ENCODE data around the gene BLOC1S1. TPM values are rescaled to one million over a fixed set of nuclear protein-coding genes. Genes with fewer than 3 reads are reported as not detected.

BLOC1S1 gene
- total and polyA plus RNA-seq, 12 donors = 180 to 1,005 (median 227) TPM

DNA sequence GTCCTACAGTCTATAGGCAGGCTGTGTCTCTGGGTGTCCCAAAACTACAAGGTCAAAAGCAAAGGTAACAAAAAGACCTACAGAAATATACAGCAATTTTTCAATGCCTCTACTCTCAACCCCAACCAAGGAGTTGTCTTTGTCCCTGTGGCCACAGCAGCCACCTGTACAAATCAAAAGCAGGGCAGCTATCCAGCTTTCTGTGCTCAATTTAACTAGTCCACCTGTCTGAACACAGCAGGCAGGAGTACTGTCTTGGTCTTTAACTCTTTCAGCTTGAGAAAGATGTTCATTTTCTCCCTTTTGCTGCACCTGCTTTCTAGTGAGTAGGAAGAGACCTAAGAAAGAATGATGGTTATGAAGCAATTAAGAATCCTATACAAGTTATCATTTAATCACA lies 46.8 kb downstream of the BLOC1S1 start:
- intact Hi-C loops (cut with DNase I) = no loop called here
- TF ChIP-seq, protein P1, sequence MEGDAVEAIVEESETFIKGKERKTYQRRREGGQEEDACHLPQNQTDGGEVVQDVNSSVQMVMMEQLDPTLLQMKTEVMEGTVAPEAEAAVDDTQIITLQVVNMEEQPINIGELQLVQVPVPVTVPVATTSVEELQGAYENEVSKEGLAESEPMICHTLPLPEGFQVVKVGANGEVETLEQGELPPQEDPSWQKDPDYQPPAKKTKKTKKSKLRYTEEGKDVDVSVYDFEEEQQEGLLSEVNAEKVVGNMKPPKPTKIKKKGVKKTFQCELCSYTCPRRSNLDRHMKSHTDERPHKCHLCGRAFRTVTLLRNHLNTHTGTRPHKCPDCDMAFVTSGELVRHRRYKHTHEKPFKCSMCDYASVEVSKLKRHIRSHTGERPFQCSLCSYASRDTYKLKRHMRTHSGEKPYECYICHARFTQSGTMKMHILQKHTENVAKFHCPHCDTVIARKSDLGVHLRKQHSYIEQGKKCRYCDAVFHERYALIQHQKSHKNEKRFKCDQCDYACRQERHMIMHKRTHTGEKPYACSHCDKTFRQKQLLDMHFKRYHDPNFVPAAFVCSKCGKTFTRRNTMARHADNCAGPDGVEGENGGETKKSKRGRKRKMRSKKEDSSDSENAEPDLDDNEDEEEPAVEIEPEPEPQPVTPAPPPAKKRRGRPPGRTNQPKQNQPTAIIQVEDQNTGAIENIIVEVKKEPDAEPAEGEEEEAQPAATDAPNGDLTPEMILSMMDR (IDR thresholded peaks at IDR 0.05) = no peak
- no peak for TF ChIP-seq POLR2A (IDR thresholded peaks at IDR 0.05)
- H3K9me3 ChIP-seq (replicated peaks in 1 of 3) = no peaks in the 10 kb centered on the region
- H3K27me3 ChIP-seq = no peaks in the 10 kb centered on the region
- H3K27ac ChIP-seq = no peak overlapping the region
- H3K36me3 ChIP-seq (replicated peaks in 1 of 2) = peaks cover 0 to 45% of the 10 kb centered on the region in 2 donors
- H3K4me3 ChIP-seq = no peak overlapping the region
- DNase-seq = no peak
- no peaks in the 10 kb centered on the region for H3K4me1 ChIP-seq (replicated peaks in 1 of 2)

DNA sequence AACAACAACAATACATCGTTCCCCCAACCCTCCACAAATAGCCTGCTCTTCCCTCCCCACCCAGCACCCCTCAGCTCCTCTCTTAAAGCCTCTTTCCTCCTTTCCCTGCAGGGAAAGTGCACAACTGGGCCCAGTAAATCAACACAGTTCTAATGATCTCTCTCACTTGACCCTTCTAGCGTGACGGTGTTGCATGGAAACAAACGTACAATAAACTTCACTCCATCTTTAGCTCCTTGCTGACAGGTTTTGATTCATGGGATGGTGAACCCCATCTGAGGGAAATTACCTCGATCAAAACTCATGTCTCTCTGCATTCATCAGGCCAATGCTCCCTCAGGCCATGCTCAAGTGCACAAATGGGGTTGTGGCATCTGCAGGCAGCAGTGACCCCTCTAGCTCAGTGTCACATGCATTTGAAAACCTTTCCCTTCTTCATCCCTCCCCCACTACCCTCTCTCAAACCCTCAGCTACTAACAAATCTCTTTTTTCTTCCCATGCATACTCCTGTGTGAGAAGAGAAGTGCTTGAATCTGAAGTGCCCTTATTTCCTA lies 50.0 kb downstream of the BLOC1S1 start:
- H3K9me3 ChIP-seq (replicated peaks in 1 of 3) = no peaks in the 10 kb centered on the region
- WGBS, 4 donors = 69 to 86% (median 71%) methylated on average over 5 of the region's 5 CpGs
- DNase-seq = no peak

DNA sequence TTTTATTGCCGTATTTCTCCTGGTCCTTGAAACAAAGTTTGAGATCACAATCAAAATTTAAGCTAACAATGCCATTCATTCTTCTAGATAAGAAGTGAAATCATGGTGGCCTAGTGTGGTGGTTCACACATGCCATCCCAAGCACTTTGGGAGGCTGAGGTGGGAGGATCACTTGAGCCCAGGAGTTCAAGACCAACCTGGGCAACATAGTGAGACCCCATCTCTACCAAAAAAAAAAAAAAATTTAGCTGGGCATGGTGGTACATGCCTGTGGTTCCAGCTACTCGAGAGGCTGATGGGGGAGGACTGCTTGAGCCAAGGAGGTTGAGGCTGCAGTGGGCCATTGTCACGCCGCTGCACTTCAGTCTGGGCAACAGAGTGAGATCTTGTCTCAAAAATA lies 51.3 kb downstream of the BLOC1S1 start:
- 98 to 99% (median 98%) methylated on average over 4 of the region's 4 CpGs for WGBS, 4 donors
- no peak overlapping the region for H3K4me3 ChIP-seq
- no peak for TF ChIP-seq POLR2A (IDR thresholded peaks at IDR 0.05)
- TF ChIP-seq, protein P1 (IDR thresholded peaks at IDR 0.05) = no peak
- no peaks in the 10 kb centered on the region for H3K9me3 ChIP-seq (replicated peaks in 1 of 3)
- DNase-seq = no peak
- intact Hi-C loops (cut with DNase I) = no loop called here
- peaks cover 0 to 31% of the 10 kb centered on the region in 2 donors for H3K36me3 ChIP-seq (replicated peaks in 1 of 2)
- no peak overlapping the region for H3K27ac ChIP-seq
- H3K4me1 ChIP-seq (replicated peaks in 1 of 2) = no peaks in the 10 kb centered on the region
- no peaks in the 10 kb centered on the region for H3K27me3 ChIP-seq

More for the DNA sequence above, 50.0 kb downstream of the BLOC1S1 start:
- Histone ChIP-seq H3K27ac (no peak overlapping the region), H3K36me3 (replicated peaks in 1 of 2) (peaks cover 0 to 27% of the 10 kb centered on the region in 2 donors), H3K4me3 (no peak overlapping the region), H3K4me1 (replicated peaks in 1 of 2) (no peaks in the 10 kb centered on the region), H3K27me3 (no peaks in the 10 kb centered on the region)
- TF ChIP-seq, protein P1 (IDR thresholded peaks at IDR 0.05) = no peak
- TF ChIP-seq POLR2A (IDR thresholded peaks at IDR 0.05) = no peak
- intact Hi-C loops (cut with DNase I) = no loop called here

Small RNAs within 50 kb of the gene (small RNA-seq; reads per million reads assigned to genes)
- gene AC009779.1 (0 reads per million in 2 donors), gene RF00017 (0 reads per million in 2 donors)

Other genes with a start within 250 kb of the BLOC1S1 start
- not detected for gene OR6C70, start 245.9 kb upstream of the BLOC1S1 start, total RNA-seq
- not detected for gene OR6C70, start 245.9 kb upstream of the BLOC1S1 start, polyA plus RNA-seq
- not detected for gene OR6C68, start 223.7 kb upstream of the BLOC1S1 start, total RNA-seq
- gene OR6C68, start 223.7 kb upstream of the BLOC1S1 start, polyA plus RNA-seq = not detected
- not detected for gene OR6C4, start 166.4 kb upstream of the BLOC1S1 start, total RNA-seq
- gene OR6C4, start 166.4 kb upstream of the BLOC1S1 start, polyA plus RNA-seq = not detected
- not detected for gene OR2AP1, start 143.6 kb upstream of the BLOC1S1 start, total RNA-seq
- gene OR2AP1, start 143.6 kb upstream of the BLOC1S1 start, polyA plus RNA-seq = not detected
- gene OR10P1, start 79.2 kb upstream of the BLOC1S1 start, total RNA-seq = not detected
- gene OR10P1, start 79.2 kb upstream of the BLOC1S1 start, polyA plus RNA-seq = not detected
- gene ITGA7, start 8.1 kb upstream of the BLOC1S1 start, total RNA-seq = 10 to 100 TPM in 6 of 9 donors, 1 to 10 TPM in 3; 5.7 to 41.3 (median 14.6) TPM
- gene ITGA7, start 8.1 kb upstream of the BLOC1S1 start, polyA plus RNA-seq = 10 to 100 TPM in 2 of 3 donors, 1 to 10 TPM in 1; 9.3 to 77.1 (median 53.6) TPM
- gene RDH5, start 4.3 kb downstream of the BLOC1S1 start, total RNA-seq = 10 to 100 TPM in 1 of 9 donors, 1 to 10 TPM in 8; 1.9 to 25.7 (median 4.5) TPM
- gene RDH5, start 4.3 kb downstream of the BLOC1S1 start, polyA plus RNA-seq = 10 to 100 TPM in 2 of 3 donors, 1 to 10 TPM in 1; 2.7 to 41.4 (median 32.7) TPM
- 1,000 to 10,000 TPM in 7 of 9 donors, 100 to 1,000 TPM in 2; 796 to 1,954 (median 1,283) TPM for gene CD63, start 13.0 kb downstream of the BLOC1S1 start, total RNA-seq
- gene CD63, start 13.0 kb downstream of the BLOC1S1 start, polyA plus RNA-seq = 1,000 to 10,000 TPM; 1,798 to 2,350 (median 1,843) TPM
- gene GDF11, start 27.1 kb downstream of the BLOC1S1 start, total RNA-seq = 1 to 10 TPM; 3.3 to 8.3 (median 6.7) TPM
- 1 to 10 TPM; 2.4 to 4.1 (median 3.8) TPM for gene GDF11, start 27.1 kb downstream of the BLOC1S1 start, polyA plus RNA-seq
- gene SARNP, start 101.7 kb downstream of the BLOC1S1 start, total RNA-seq = 100 to 1,000 TPM in 1 of 9 donors, 10 to 100 TPM in 8; 23.2 to 148 (median 56.0) TPM
- gene SARNP, start 101.7 kb downstream of the BLOC1S1 start, polyA plus RNA-seq = 100 to 1,000 TPM; 113 to 131 (median 117) TPM
- gene ORMDL2, start 102.0 kb downstream of the BLOC1S1 start, total RNA-seq = 10 to 100 TPM; 11.7 to 74.7 (median 26.3) TPM
- 10 to 100 TPM; 45.4 to 97.7 (median 68.6) TPM for gene ORMDL2, start 102.0 kb downstream of the BLOC1S1 start, polyA plus RNA-seq
- 10 to 100 TPM; 26.3 to 50.0 (median 32.3) TPM for gene DNAJC14, start 113.5 kb downstream of the BLOC1S1 start, total RNA-seq
- gene DNAJC14, start 113.5 kb downstream of the BLOC1S1 start, polyA plus RNA-seq = 10 to 100 TPM in 2 of 3 donors, 1 to 10 TPM in 1; 9.9 to 31.2 (median 12.4) TPM
- gene MMP19, start 126.9 kb downstream of the BLOC1S1 start, total RNA-seq = 10 to 100 TPM in 3 of 9 donors, 1 to 10 TPM in 5, under 1 TPM in 1; 0.89 to 17.3 (median 7.0) TPM
- 10 to 100 TPM in 2 of 3 donors, 1 to 10 TPM in 1; 8.0 to 15.8 (median 15.3) TPM for gene MMP19, start 126.9 kb downstream of the BLOC1S1 start, polyA plus RNA-seq
- 10 to 100 TPM; 32.1 to 60.9 (median 37.8) TPM for gene PYM1, start 211.8 kb downstream of the BLOC1S1 start, total RNA-seq
- 10 to 100 TPM; 48.3 to 59.1 (median 49.0) TPM for gene PYM1, start 211.8 kb downstream of the BLOC1S1 start, polyA plus RNA-seq
- 100 to 1,000 TPM in 1 of 9 donors, 10 to 100 TPM in 8; 16.0 to 116 (median 31.9) TPM for gene DGKA, start 215.1 kb downstream of the BLOC1S1 start, total RNA-seq
- gene DGKA, start 215.1 kb downstream of the BLOC1S1 start, polyA plus RNA-seq = 10 to 100 TPM; 21.1 to 99.8 (median 66.2) TPM
- 1 to 10 TPM in 5 of 9 donors, under 1 TPM in 3, not detected in 1; 0.35 to 3.8 (median 1.3) TPM for gene PMEL, start 250.0 kb downstream of the BLOC1S1 start, total RNA-seq
- 1 to 10 TPM in 2 of 3 donors, under 1 TPM in 1; 0.77 to 1.5 (median 1.0) TPM for gene PMEL, start 250.0 kb downstream of the BLOC1S1 start, polyA plus RNA-seq